OCI-LY3 (cell line): ENCODE measurements around the gene GABARAPL1.
A peak's percentile ranks its signal among the peaks of the same experiment; 100 is the strongest.

Experiments used
- H2AFZ ChIP-seq: fragments of 200-600, 300-600 bp; shearing (Covaris generic); 2 replicates; pipeline ENCODE4 v1.6.0; 2014; ENCODE audit warnings: antibody characterized with exemption, low read depth, low read length
- H3K27ac ChIP-seq: fragments of 200-600, 300-600 bp; sonication (generic); 2 replicates; pipeline ENCODE4 v1.5.1; 2014; ENCODE audit warnings: mild to moderate bottlenecking, low read length, moderate library complexity, mixed read lengths
- H3K27me3 ChIP-seq: fragments of 200-600, 300-600 bp; sonication (generic); 2 replicates; pipeline ENCODE4 v1.6.1; 2014; ENCODE audit warnings: low read depth, low read length, mixed read lengths
- H3K36me3 ChIP-seq: fragments of 200-600, 300-600 bp; sonication (generic); replicated peaks from 2 replicates; pipeline ENCODE3; 2014; ENCODE audit warnings: low read depth, low read length, mixed read lengths
- H3K4me1 ChIP-seq: fragments of 300-600, 200-600 bp; sonication (generic); 2 replicates; pipeline ENCODE4 v1.6.1; 2014; ENCODE audit warnings: low read length, mixed read lengths
- H3K4me2 ChIP-seq: fragments of 200-600, 300-600 bp; sonication (generic); 2 replicates; pipeline ENCODE4 v1.6.1; 2014; ENCODE audit warnings: low read length, mixed read lengths
- H3K4me3 ChIP-seq: fragments of 300-600, 200-600 bp; sonication (generic); 2 replicates; pipeline ENCODE4 v1.5.1; 2014; ENCODE audit warnings: antibody characterized with exemption, mild to moderate bottlenecking, low read length, moderate library complexity
- H3K79me2 ChIP-seq: fragments of 300-600, 200-600 bp; shearing (Covaris generic); 2 replicates; pipeline ENCODE4 v1.6.1; 2014; ENCODE audit warnings: mild to moderate bottlenecking, low read length, mixed read lengths
- H3K9ac ChIP-seq: fragments of 300-600, 200-600 bp; shearing (Covaris generic); 2 replicates; pipeline ENCODE4 v1.6.0; 2014; ENCODE audit warnings: mild to moderate bottlenecking, low read length, moderate library complexity
- H3K9me3 ChIP-seq: fragments of 200-600, 300-600 bp; shearing (Covaris generic); 2 replicates; pipeline ENCODE4 v1.6.1; 2014; ENCODE audit warnings: low read length, mixed read lengths; ENCODE audit not compliant: insufficient read depth
- H4K20me1 ChIP-seq: fragments of 200-600, 300-600 bp; sonication (generic); 2 replicates; pipeline ENCODE4 v1.6.1; 2016; ENCODE audit warnings: low read length, mixed read lengths; ENCODE audit not compliant: insufficient read depth
- EZH2phosphoT487 ChIP-seq: fragments of 200-600 bp; shearing (Covaris generic); IDR thresholded peaks from 2 replicates; pipeline ENCODE4 v1.6.1; 2018; ENCODE audit warnings: antibody characterized with exemption, mixed run types, low read depth
- TF ChIP-seq, protein P1 (sequence below): fragments of 200-600, 300-600 bp; sonication (generic); IDR thresholded peaks from 2 replicates; pipeline ENCODE4 v1.5.1; 2014; ENCODE audit warnings: antibody characterized with exemption, low read length, low read depth

Gene GABARAPL1

DNA sequence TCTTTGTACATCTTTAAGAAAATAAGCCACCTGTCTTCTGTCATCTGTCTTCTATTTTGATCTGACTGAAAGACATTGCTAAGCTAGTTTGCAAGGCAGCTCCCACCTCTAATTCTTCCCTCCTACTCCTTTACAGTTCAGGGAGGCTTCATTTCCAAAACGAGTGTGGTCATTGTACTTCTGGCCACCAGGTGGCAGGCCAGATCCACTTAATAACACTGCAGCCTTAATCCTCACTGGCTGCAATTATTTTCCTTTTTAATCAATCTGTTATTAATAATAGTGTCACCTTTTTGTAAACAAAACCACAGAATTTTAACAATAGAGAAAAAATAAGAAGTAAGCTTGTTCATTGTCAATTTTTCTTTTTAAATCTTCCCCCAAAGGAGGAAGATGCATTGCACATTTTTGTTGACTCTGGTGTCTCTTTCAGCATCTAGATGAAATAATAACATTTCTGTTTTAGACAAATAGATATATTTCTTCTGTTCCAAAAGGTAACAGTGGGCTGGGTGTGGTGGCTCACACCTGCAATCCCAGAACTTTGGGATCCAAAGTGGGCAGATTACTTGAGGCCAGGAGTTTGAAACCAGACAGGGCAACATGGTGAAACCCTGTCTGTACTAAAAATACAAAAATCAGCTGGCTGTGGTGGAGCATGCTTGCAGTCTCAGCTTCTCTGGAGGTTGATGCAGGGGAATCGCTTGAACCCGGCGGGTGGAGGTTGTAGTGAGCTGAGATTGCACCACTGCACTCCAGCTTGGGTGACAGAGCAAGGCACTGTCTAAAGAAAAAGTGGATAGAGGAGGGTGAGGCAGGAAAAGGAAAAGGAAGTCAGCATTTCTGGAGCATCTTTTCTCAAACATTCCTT, 23.3 kb downstream of the GABARAPL1 start:
- Histone ChIP-seq H3K4me3 (no peak overlapping the region), H3K4me2 (no peak overlapping the region), H3K27ac (no peak overlapping the region), H3K4me1 (no peaks in the 10 kb centered on the region), H3K27me3 (peaks cover 8% of the 10 kb centered on the region; the same call in 1 of the 2 replicates), H3K36me3 (no peaks in the 10 kb centered on the region), H3K79me2 (no peaks in the 10 kb centered on the region), H2AFZ (no peak overlapping the region), H4K20me1 (no peaks in the 10 kb centered on the region), H3K9me3 (peaks cover 5% of the 10 kb centered on the region; the same call in 1 of the 2 replicates), H3K9ac (no peak overlapping the region)
- TF ChIP-seq, protein P1, sequence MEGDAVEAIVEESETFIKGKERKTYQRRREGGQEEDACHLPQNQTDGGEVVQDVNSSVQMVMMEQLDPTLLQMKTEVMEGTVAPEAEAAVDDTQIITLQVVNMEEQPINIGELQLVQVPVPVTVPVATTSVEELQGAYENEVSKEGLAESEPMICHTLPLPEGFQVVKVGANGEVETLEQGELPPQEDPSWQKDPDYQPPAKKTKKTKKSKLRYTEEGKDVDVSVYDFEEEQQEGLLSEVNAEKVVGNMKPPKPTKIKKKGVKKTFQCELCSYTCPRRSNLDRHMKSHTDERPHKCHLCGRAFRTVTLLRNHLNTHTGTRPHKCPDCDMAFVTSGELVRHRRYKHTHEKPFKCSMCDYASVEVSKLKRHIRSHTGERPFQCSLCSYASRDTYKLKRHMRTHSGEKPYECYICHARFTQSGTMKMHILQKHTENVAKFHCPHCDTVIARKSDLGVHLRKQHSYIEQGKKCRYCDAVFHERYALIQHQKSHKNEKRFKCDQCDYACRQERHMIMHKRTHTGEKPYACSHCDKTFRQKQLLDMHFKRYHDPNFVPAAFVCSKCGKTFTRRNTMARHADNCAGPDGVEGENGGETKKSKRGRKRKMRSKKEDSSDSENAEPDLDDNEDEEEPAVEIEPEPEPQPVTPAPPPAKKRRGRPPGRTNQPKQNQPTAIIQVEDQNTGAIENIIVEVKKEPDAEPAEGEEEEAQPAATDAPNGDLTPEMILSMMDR: peak; percentile 88
- TF ChIP-seq EZH2phosphoT487: no peak

DNA sequence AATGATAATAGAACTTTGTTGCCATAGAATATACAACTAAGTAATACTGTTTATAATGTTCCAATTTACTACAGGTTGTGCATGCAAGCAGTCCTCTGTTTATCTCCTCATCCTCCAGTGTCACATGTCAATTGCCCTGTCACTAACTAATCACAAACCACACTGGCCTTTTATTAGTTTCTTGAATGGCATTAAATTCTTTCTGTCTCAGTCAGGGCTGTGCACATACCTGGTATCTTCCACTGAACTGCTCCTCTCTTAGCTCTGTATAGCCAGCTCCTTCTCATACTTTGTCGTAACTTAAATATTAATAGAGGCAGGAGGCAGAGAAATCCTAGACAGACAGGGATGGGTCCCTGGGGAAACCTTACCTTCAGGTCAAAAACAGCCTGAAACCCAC, 24.0 kb downstream of the GABARAPL1 start:
- Histone ChIP-seq H3K9ac (no peak overlapping the region), H3K4me1 (no peaks in the 10 kb centered on the region), H2AFZ (no peak overlapping the region), H3K79me2 (no peaks in the 10 kb centered on the region), H3K36me3 (no peaks in the 10 kb centered on the region), H3K27ac (no peak overlapping the region), H4K20me1 (no peaks in the 10 kb centered on the region), H3K4me2 (no peak overlapping the region), H3K27me3 (peaks cover 14% of the 10 kb centered on the region; the same call in 1 of the 2 replicates), H3K4me3 (no peak overlapping the region), H3K9me3 (peaks cover 5% of the 10 kb centered on the region; the same call in 1 of the 2 replicates)
- TF ChIP-seq, protein P1: no peak
- TF ChIP-seq EZH2phosphoT487: no peak

DNA sequence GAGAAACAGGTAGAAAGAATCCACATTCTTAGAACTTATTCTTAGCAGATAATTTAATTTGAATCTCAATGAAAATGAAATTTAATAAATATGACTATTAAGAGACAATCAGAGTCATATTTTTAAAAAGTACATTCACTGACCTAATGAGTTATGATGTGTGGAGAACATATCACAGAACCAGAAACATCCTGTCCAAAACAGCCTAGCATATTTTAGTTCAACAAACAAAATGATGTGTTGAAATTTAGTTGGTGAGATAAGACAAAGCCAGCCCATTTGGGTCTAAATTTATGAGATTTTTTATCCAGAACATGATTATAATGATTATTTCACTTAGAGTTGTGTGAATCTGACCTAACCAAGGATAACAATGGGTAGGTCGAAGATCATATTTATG, 25.8 kb downstream of the GABARAPL1 start:
- Histone ChIP-seq H3K79me2 (no peaks in the 10 kb centered on the region), H3K36me3 (no peaks in the 10 kb centered on the region), H4K20me1 (no peaks in the 10 kb centered on the region), H3K4me3 (no peak overlapping the region), H3K9me3 (peaks cover 5% of the 10 kb centered on the region; the same call in 1 of the 2 replicates), H3K4me2 (no peak overlapping the region), H3K27me3 (peaks cover 28% of the 10 kb centered on the region), H3K27ac (no peak overlapping the region), H2AFZ (no peak overlapping the region), H3K4me1 (peaks cover 2% of the 10 kb centered on the region; the same call in 1 of the 2 replicates), H3K9ac (no peak overlapping the region)
- no peak for TF ChIP-seq EZH2phosphoT487
- TF ChIP-seq, protein P1: no peak

DNA sequence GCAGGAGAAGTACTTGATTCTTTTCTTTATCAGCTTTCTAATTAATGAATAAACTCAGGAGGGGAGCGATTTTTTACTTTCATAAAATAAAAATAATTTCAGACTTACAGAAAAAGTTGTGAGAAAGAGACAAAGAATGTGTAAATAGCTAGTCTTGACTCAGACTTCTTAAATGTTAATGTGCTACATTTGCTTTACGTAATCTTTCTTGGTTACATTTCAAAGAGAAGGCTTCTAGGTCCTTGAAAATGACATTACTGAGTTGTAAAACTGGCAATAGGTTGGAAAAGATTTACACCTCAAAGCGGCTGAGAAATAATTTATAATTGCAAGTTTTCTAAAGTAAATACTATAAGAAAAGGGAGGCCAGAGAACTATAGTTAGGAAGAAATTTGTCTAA, 28.6 kb downstream of the GABARAPL1 start:
- Histone ChIP-seq H3K27ac (no peak overlapping the region), H4K20me1 (no peaks in the 10 kb centered on the region), H3K4me2 (no peak overlapping the region), H3K4me1 (peaks cover 3% of the 10 kb centered on the region; the same call in 1 of the 2 replicates), H3K9me3 (no peaks in the 10 kb centered on the region), H3K9ac (no peak overlapping the region), H3K4me3 (no peak overlapping the region), H2AFZ (no peak overlapping the region), H3K36me3 (no peaks in the 10 kb centered on the region), H3K27me3 (peaks cover 40% of the 10 kb centered on the region), H3K79me2 (no peaks in the 10 kb centered on the region)
- TF ChIP-seq EZH2phosphoT487: no peak
- TF ChIP-seq, protein P1: no peak
